Measurements from ENCODE around the gene DYNC1I1.

The DYNC1I1 gene

DNA sequence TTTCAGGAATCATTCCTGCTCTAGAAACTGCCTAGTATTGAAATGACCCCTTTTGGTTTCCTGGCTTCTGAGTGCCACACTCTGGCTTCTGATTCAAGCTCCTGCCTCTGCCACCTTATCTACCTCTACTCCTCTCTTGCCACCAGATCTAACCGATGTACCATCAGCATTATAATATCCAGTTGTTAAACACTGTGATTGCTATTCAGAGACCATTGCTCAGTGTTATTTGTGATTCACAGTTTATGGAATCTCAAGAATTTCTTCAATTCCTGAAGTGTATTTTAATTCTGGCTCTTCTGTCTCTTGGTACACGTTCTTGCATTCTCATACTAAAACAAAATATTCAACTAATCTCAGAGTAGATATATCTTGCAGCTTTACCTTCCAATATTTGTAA is 88.7 kb downstream of the DYNC1I1 start:
- DNase-seq (ENCODE audit: low read depth in 3 of 3): no peak

DNA sequence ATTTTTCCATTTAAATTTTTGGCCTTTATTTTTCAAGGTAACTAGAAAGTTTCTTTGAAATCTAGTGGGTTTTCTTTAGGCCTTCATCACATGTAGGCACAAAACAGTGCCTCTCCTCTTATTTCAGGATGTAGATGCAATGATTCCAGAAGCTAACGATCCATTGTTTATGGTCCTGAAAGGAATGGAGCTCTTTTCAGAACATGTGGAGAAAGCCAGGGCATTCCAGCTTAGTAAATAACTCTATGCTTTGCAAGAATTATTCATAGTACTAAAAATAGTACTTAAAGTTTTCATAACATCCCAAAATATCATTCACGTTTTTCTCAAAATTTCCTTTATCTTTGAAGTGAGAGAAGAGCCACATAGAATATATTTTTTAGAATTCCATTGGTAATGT is 91.3 kb downstream of the DYNC1I1 start:
- DNase-seq (ENCODE audit: low read depth in 3 of 3): no peak

DNA sequence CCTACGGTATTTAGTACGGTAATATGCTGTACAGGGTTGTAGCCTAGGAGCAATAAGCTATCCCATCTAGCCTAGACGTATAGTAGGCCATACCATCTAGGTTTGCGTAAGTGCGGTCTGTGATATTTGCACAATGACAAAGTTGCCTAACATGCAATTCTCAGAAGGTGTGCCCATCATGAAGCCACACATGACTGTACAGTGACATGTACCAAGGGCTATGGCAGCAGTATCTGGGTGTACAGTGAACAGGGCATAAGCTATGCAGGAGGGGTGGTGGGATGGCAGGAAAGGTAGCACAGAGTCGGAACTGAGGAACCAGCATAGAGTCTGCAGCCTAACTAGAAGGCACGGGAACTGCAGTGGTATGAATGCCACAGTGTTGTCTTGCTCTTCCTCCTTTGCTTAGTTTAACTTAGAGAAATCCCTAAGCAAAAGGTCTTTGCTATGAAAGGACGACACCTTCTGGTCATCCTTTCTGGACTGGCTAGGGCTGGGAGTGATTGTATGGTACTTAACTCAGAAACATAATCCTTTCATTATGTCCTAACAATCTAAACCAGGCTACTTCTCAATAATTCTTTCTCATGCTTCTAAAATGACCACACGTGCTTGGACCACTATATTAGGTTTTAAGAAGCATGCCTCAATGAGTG is 93.5 kb downstream of the DYNC1I1 start:
- no peak for DNase-seq (ENCODE audit: low read depth in 3 of 3)

DNA sequence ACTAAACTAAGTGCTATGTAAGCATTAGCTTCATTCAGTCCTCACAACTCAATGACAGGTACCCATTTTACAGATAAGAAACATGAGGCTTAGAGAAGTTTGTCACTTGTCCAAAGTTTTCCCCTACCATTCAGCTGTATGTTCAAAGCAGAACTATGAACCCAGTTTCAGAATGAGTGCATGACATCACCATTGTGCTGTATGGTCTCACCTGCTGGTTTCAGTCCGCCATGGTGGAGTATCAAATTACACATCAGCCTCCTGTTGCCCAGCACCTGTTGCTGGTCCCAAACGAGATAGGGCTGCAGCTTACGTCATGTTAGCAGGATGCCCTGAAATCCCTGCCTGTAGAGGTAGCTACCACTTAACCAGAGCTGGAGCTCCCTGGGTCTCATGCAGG is 95.0 kb downstream of the DYNC1I1 start:
- DNase-seq (ENCODE audit: low read depth in 3 of 3): no peak

DNA sequence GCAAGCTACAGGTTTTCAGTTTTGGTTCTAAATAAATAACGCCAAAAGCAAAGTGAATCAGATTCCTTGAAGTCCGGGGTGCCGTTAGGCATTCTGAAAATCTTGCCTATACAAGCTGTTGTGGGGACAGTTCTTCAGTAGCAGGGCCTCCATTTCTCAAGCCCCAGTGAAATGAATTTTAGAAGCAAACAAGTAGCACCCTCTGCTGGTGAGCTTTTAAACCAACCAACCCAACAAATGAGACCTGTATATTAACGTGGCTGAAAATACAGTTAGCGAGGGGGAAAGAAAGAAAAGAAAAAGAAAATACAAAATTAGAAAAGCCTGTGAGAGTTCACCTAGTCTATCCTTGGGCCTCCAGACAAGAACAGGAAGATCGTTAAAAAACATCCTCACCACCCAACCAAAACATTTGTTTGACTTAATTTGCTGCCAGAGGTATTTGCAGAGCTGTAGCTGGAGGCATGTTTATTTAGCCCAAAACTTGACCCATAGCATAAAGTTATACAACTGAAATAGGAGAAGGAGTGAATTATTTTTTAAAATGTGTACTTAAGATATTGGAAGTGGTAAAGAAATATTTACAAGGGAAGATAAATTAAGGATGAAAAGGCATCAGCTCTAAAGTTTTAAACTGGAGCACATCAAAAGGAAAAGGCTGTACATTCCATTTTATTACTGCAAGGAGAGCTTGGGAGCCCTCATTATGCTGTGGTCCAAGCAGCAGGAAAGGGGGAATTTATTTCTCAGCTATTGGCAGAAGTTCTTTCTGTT is 98.9 kb downstream of the DYNC1I1 start:
- DNase-seq (ENCODE audit: low read depth in 3 of 3): no peak

DNA sequence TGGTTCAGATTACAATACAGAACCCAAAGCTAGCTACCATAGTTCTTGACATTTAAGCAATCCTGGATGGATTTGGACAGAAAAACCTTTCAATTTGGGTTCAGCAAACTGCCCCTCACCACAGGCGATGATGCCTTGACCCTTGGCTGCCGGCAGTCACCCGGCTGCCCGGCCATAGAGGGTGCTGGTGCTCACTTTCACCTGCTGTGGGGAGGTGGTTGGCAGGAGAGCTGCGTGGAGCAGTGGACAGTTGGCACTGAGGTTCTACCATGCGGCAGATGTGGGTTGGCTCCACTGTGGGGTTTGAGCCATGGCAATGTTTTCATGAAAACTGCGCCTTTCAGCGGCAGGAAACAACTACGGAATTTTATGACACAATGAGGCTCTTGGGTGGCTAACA is 99.5 kb downstream of the DYNC1I1 start:
- no peak for DNase-seq (ENCODE audit: low read depth in 3 of 3)

DNA sequence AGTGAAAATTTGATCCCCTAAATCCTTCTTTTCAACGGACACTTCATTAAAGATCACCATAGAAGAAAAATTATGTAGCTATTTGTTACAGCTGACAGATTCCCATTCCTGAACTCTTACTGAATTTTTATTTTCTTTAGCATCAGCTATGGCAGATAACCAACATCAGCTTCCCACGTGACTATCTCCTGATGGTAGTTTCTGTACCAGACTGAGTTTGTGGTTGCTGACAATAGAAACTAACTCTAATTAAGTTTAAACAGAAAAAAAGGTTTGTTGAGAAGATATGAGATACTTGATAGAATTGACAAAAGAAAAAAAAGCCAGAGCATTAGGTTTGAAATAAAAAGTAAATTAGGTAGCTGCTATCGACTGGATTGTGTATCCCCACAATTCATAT is 101.8 kb downstream of the DYNC1I1 start:
- no peak for DNase-seq (ENCODE audit: low read depth in 3 of 3)

DNA sequence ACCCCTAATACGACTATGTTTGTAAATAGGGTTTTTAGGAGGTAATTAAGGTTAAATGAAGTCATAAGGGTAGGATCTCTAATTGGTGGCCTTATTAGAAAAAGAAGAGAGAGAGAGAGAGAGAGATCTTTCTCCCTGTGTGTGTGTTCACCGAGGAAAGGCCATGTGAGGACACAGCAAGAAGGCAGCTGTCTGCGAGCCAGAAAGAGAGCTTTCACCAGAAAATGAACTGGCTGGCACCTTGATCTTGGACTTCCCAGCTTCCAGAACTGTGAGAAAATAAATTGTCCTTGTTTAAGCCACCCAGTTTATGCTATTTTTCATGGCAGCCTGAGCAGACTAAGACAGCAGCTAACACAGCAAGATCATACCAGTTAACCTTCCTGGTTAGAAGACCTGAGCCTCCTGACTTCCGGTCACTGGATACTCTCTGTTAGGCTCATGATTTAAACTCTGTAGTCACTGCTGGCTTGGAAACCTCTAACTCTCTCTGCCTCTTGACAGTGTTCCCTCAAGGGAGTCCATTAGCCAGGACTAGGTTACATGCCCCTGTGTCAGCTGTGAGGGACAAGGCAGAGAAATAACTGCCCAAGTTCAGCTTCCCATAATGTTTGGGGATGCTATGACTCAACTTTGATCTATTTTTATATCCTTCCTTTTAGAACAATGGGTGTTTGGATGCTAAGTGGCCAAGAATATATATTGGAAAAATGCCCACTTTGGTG is 102.3 kb downstream of the DYNC1I1 start:
- no peak for DNase-seq (ENCODE audit: low read depth in 3 of 3)

DNA sequence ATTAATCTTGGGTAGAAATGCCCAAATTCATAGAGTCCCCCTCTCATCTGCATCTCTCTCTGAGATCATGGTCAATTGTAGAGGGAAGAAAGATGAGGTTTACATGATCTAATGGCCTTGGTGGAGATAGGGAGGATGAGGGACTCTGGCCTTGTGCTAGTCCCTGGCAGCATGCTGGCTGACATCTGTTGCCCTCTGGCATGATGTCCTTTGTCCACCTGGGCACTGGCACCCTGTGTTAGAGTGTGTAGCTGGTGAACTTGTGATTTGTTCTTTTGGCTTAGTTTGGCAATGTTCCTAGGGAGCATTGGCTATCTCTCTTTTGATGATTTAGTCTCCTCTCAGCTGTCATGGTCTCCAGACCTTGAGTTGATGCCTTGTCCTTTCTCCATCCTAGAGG is 103.2 kb downstream of the DYNC1I1 start:
- DNase-seq (ENCODE audit: low read depth in 3 of 3): no peak

DNA sequence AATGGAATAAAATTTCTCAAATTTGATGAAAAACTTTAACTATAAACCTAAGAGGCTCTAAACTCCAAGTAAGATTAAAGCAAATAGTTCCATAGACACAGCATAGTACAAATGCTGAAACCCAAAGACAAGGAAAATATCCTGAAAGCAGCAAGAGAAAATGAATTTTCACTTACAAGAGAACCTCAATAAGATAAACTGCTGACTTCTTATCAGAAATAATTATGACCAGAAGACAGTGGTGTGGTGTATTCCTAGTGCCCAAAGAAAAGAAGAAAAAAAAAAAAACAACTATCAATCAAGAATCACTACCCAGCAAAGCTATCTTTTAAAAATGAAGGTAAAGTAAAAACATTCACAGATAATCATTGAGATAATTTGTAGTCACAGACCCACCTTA is 106.3 kb downstream of the DYNC1I1 start:
- no peak for DNase-seq (ENCODE audit: low read depth in 3 of 3)

DNA sequence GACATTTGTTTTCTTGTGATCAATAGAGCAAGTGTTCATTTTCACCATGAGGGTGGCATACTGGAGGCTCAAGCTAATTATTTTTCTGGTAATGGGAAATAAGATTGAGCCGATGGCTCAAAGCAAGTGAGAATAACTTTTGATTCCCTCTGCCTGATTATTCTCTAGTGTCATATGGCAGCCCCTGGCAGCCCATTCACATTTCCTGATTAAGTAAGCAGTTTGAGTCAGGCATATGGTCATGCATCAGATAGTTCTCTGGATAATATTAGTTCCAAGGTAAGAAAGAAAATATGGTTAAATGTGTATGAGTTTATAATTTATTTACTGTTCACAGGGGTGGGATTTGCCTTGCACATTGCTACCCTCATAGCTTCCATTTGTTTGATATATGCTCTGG is 109.2 kb downstream of the DYNC1I1 start:
- DNase-seq (ENCODE audit: low read depth in 3 of 3): no peak

DNA sequence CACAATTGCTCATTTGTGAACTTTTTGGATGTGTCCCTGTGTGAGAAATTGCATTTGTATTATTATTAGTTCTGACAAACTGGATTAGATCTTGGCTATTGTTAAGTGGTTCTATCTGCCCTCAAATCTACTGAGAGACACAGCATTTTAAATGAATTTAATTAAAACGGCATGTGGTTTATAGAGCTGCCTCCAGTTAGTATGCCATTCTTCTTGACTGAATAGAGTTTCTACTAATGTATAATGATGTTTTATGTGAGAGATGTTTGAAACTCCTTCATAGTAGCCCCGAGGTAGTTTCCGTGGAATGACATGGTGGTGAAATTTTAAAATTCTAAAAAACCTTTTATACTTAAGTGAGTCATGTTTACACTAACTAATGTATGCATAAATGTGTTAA is 110.9 kb downstream of the DYNC1I1 start:
- DNase-seq (ENCODE audit: low read depth in 3 of 3): no peak

DNA sequence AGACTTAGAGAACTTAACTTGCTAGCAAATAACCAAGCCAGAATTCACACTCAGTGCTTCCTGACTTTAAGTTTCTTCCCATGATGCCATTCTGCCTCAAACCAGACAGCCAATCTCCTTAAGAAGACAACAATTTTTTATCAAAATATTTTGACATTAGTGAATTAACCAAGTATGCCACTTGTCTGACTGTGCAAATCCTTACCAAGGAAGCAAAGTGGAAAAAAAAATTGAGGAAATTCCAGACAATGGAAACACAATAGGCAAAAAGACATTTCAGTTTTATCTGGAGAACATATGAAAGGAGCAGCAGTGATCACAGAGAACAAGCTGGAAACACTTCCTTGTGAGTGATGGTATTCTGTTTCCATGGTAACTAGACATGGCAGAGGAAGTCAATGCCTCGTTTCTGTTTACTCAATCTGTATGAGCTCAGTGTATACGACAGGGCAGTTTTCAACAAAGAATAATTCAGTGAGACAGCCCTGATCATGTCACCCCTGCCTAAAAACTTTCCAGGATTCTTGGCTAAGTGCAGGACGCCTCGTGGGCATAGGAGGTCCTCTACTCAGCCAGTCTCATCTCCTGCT is 114.2 kb downstream of the DYNC1I1 start:
- no peak for DNase-seq (ENCODE audit: low read depth in 3 of 3)

DNA sequence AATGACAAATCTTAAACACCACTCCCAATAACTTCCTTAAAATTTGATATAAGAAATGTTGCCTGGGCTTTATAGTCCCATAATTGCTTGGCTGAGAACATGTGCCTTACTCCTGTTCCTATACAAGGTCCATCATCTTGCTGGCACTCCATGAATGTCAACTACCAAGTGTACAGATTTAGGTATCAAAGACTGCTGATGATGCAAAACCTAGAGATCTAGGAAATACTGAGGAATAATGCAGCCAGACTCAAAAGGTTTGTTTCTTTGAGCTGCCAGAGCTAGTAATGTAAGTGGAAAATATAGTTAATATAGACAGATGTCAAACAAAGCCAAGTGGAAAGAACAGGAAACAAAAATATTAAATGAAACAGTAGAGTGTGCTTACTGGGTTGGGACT is 121.1 kb downstream of the DYNC1I1 start:
- no peak for DNase-seq (ENCODE audit: low read depth in 3 of 3)

DNA sequence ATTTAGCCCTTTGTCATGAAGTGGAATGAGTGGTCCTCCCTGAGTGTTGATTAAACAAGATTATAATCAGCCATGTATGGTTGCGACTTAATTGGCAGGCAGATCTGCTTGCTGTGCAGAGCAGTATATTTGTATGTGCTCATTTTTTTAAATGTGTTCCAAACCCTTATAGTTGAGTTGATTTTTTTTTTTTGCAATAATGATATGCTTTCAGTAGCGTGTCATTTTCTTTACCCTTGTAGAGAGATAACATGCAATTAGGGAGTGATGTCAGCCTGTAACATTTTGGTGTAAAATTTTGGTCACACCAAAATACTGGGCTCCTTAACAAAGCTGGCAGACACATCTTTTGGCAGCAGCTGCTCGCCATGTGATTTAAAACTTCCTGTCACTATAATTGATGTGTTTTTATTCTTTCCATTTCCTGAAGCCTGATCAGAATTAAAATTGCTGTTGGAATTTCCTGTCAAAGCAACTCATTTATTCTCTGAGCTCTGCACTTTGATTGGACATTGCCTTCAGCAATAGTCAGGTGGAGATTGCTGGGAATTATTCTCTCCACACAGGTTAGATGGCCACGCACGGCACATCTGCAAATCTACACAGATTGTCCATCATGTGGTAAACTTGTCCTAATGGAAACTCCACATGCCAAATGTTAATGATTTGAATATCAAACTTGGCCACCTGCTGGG is 125.3 kb downstream of the DYNC1I1 start:
- no peak for DNase-seq (ENCODE audit: low read depth in 3 of 3)

DNA sequence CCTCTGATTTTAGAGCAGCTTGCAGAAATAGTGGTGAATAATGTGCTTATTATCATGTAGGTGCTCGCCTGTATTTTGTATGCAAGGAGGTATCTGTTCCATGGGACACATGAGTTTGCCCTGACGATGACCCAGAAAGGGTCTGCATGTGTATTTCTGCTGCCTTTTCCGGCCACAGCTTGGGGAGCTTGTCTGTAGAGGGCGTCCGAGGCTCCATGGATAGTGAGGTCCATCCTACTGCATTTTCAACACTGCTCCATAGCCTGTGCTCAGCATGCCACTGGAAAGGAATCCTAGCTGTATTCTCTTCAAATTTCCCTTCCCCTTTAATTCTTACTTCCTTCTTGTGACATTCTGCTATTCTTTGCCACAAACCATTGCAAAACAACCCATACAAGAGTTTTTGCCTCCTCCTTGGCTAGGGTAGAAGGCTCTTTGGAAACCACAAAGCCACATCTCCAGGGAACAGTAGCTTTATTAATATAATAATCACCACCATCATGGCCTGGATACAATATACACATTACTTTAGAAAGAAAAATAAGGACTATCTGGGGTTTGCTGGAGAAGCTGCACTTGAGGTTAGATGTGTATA is 127.7 kb downstream of the DYNC1I1 start:
- no peak for DNase-seq (ENCODE audit: low read depth in 3 of 3)

DNA sequence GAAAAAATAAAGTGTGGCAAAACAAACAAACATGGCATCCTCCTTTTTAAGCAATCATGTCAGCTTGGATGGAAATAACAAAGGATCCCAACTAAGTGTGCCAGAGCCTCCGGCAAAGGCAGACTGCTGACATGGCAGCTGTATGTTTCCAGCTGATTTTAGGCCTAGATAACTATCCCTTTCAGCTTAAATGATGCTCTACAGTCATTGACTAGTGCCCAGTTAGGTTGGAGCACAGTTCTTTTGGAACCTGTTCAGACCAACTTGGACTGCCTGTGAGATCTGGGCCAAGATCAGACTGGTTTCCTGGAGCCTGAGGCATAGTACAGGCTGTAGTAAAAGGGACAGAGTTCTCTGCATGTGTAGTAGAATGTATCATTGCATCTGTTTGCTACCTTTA is 128.7 kb downstream of the DYNC1I1 start:
- DNase-seq (ENCODE audit: low read depth in 3 of 3): no peak

DNA sequence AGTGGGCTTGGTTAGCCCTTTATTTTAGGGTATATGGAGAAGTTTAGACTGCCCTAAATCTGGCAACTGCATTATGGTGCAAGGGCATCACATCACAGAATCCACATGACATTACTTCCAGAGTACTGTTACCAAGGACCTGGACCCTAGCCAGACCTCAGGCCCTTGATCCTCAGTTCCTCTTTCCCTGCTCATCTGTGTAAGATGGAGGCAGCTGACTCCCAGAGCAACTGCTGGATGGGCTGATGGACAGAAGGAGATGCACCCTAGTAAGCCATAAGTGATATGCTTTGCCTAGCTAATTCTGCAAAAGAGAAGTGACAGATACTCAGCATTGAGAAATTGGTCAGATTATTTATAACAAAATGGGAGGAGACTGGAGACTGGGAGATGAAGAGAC is 131.7 kb downstream of the DYNC1I1 start:
- DNase-seq (ENCODE audit: low read depth in 3 of 3): no peak

DNA sequence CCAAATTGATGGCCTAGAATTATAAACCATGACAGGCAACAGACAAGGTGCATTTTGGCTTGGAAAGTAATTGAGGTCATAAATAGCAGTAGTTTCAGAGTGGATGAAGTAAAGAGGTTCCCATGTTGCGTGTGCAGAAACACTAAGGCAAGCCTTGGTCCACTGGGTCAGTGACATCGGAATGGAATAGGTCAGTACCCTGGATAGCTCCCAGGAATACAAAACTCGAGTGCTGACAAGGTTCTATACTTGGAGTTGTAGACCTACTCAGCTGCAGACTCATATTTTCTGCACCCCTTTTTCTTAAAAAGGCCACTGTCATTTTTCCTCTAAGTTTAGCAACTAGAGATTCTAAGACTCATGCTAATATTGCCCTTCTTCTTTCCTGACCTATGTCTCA is 132.8 kb downstream of the DYNC1I1 start:
- DNase-seq (ENCODE audit: low read depth in 3 of 3): no peak

DNA sequence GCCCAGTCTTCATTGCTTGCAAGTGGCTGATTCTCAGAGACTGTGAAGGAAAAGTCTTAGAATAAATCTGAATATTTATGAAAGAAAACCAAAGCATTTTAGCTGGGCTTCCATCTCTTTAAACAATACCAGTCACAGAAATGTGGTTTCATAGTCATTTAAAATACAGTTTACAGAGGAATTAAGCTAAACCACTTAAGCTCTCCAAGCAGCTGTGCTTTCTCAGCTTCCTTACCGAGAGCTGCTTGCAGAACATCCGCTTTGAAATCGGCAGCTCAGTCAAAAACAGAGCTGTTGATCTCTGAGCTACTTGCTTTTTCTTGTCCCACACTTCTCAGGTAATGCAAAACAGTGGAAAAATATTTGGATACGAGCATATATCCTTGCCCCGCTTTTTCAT is 134.5 kb downstream of the DYNC1I1 start:
- no peak for DNase-seq (ENCODE audit: low read depth in 3 of 3)

DNA sequence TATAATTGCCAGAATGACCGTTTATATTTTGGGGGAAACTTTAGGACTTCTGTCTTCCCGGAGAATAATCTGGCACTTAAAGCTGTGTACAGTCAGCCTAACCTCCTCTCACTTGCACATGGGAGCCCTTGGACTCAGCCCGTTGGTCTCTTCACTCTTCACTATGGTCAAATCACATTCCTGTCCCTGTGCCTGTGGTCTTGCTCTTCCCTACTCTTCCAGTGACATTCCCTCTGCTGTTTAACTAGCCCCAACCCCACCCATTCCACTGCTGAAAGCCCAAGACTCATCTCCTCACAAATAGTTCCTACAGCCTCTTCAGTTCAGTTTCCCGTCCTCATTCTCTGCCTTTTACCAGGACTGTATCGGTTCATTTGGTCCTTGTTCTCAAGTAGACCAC is 135.0 kb downstream of the DYNC1I1 start:
- no peak for DNase-seq (ENCODE audit: low read depth in 3 of 3)

DNA sequence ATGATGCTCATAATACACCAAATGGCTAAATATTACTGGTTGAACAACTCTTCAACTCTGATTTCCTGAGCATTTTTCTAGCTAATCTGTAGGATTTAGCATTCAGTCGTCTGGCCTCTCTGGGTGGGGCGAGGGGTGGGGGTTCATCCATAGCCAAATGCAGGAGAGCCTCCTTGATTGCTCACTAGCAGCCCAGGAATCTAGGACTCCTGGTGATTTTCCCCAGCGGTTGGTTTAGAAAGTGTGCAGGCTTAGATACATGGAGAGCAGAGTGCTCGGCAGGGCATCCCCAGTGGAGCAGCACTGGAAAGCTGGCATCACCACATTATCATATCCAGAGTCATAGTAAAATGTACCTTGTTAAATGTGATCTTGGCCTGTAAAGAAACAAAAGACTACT is 136.1 kb downstream of the DYNC1I1 start:
- no peak for DNase-seq (ENCODE audit: low read depth in 3 of 3)

Measured in stimulated activated CD4-positive, alpha-beta T cell treated with anti-CD3 and anti-CD28 coated beads, TNF-alpha, amount 100 ng/mL, for 24 hours (primary cell).